ENCODE results near the gene GNG2. TPM values are rescaled to one million over a fixed set of nuclear protein-coding genes. Genes with fewer than 3 reads are reported as not detected.

The GNG2 gene
- total RNA-seq, 2 experiments from 2014 or later: 24.0 to 32.0 TPM

- H3K9me3 ChIP-seq (ENCODE audit: low read length): no peaks in the 10 kb centered on the region
- POLR2A ChIA-PET: interaction anchor here (1.3 to 3.2 kb wide), 2 partner anchors 10 to 13 kb away, joined by 3 to 15 read pairs; no protein-coding TSS in a partner anchor
- H3K27ac ChIP-seq (ENCODE audit: low read depth, low read length, poor library complexity, severe bottlenecking): no peak overlapping the region
- no TSS peak for BruUV-seq (replicated peaks)
- peaks cover 78% of the 10 kb centered on the region for H3K36me3 ChIP-seq (ENCODE audit: insufficient read depth, low read length)
- no peak for DNase-seq (ENCODE audit: low spot score)
- CTCF ChIA-PET (ENCODE audit: unreplicated experiment): no interaction called here
- peaks cover 81% of the 10 kb centered on the region for H3K79me2 ChIP-seq (ENCODE audit: insufficient read depth, low read depth, low read length)
- no peak overlapping the region for H3K4me3 ChIP-seq (ENCODE audit: low read depth, low read length, poor library complexity, severe bottlenecking)
- peaks cover 32% of the 10 kb centered on the region; the same call in 1 of the 2 replicates for H4K20me1 ChIP-seq (ENCODE audit: insufficient read depth, low read length)
- no peak overlapping the region for H3K4me2 ChIP-seq (ENCODE audit: low read length)
- H3K4me1 ChIP-seq (ENCODE audit: insufficient read depth, low read length, poor library complexity, severe bottlenecking): peaks cover 27% of the 10 kb centered on the region
- TF ChIP-seq CTCF (conservative IDR thresholded peaks at IDR 0.05; ENCODE audit: low read length) (no peak), EZH2phosphoT487 (IDR thresholded peaks at IDR 0.05; ENCODE audit: borderline replicate concordance, low read depth, low read length) (no peak)
- H3K9me2 ChIP-seq (ENCODE audit: insufficient read depth, low read length): no peaks in the 10 kb centered on the region
- intact Hi-C loops (cut with micrococcal nuclease; ENCODE audit: unreplicated experiment): loop anchor here (10.0 kb wide), 1 partner anchor 141 kb away; no protein-coding TSS in a partner anchor
- H2AFZ ChIP-seq (ENCODE audit: low read length): no peak overlapping the region
Observed at GRCh38 chr14:51993285-51993920, 133.0 kb downstream of the GNG2 start.

GRCh38 chr14:51996148-51996746, 135.8 kb downstream of the GNG2 start:
- TF ChIP-seq CTCF (conservative IDR thresholded peaks at IDR 0.05; ENCODE audit: low read length) (peak; percentile 79), EZH2phosphoT487 (IDR thresholded peaks at IDR 0.05; ENCODE audit: borderline replicate concordance, low read depth, low read length) (no peak)
- H2AFZ ChIP-seq (ENCODE audit: low read length): no peak overlapping the region
- H3K4me1 ChIP-seq (ENCODE audit: insufficient read depth, low read length, poor library complexity, severe bottlenecking): peaks cover 12% of the 10 kb centered on the region
- H4K20me1 ChIP-seq (ENCODE audit: insufficient read depth, low read length): peaks cover 32% of the 10 kb centered on the region; the same call in 1 of the 2 replicates
- peaks cover 99% of the 10 kb centered on the region for H3K36me3 ChIP-seq (ENCODE audit: insufficient read depth, low read length)
- no peaks in the 10 kb centered on the region for H3K9me2 ChIP-seq (ENCODE audit: insufficient read depth, low read length)
- no peak overlapping the region for H3K4me3 ChIP-seq (ENCODE audit: low read depth, low read length, poor library complexity, severe bottlenecking)
- H3K79me2 ChIP-seq (ENCODE audit: insufficient read depth, low read depth, low read length): peaks cover 74% of the 10 kb centered on the region
- CTCF ChIA-PET (ENCODE audit: unreplicated experiment): no interaction called here
- no TSS peak for BruUV-seq (replicated peaks)
- H3K27ac ChIP-seq (ENCODE audit: low read depth, low read length, poor library complexity, severe bottlenecking): no peak overlapping the region
- no peaks in the 10 kb centered on the region for H3K9me3 ChIP-seq (ENCODE audit: low read length)
- intact Hi-C loops (cut with micrococcal nuclease; ENCODE audit: unreplicated experiment): loop anchor here (5.0 to 10.0 kb wide), 2 partner anchors 139 to 276 kb away; no protein-coding TSS in a partner anchor
- POLR2A ChIA-PET: interaction anchor here (0.6 to 0.7 kb wide), 3 partner anchors 77 to 285 kb away, joined by 3 read pairs; no protein-coding TSS in a partner anchor
- DNase-seq (ENCODE audit: low spot score): peak; percentile 16
- no peak overlapping the region for H3K4me2 ChIP-seq (ENCODE audit: low read length)

Data from OCI-LY7 (cell line).